GM19193 (cell line): ENCODE data around the gene HSBP1L1.
A peak's percentile ranks its signal among the peaks of the same experiment; 100 is the strongest.

ENCODE experiments used
- POLR2A ChIP-seq: IDR thresholded peaks from 4 replicates; pipeline ENCODE4 v1.6.1; 2011; ENCODE audit not compliant: insufficient read depth, insufficient read length; ENCODE audit errors: extremely low read depth

Gene HSBP1L1

DNA sequence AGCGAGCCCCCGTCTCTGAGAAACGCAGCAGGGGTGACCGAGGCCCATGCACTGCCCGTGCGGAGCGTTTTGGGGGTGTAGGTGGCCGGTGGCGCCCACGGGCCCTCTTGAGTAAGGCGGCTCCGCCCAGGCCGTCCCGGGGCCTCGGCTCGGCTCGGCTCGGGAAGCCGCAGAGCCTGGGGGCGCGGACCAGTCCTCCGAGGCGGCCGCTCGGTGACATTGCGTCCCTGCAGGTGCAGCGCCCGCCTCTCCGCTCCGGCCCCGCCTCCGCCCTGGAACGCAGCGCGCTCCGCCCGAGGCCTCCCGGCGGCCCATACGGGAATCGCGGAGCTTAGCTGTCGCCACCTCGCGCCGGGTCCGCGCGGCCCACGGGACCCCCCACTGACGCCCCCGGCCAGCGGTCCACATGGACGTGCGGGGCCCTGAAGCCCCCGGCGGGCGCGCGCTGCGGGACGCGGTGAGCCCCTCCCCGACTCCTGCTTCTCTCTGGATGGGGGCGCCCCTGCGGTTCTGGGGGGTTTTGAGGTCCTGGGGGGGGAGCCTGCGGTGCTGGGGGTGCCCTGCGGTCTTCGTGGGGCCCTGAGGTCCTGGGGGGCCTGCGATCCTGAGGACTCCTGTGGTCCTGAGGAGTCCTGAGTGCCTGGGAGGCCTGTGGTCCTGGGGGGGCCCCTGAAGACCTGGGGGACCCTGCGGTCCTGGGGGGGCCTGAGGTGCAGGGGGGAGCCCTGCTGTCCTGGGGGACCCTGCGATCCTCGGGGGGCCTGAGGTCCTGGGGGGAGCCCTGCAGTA, at the start of gene HSBP1L1:
Gene HSBP1L1, plus strand, starts transcription at position 314 of the 789 bp plus-strand sequence. Its CDS starts 93 bp downstream, at position 407.
- TF ChIP-seq POLR2A: peak; percentile 21

DNA sequence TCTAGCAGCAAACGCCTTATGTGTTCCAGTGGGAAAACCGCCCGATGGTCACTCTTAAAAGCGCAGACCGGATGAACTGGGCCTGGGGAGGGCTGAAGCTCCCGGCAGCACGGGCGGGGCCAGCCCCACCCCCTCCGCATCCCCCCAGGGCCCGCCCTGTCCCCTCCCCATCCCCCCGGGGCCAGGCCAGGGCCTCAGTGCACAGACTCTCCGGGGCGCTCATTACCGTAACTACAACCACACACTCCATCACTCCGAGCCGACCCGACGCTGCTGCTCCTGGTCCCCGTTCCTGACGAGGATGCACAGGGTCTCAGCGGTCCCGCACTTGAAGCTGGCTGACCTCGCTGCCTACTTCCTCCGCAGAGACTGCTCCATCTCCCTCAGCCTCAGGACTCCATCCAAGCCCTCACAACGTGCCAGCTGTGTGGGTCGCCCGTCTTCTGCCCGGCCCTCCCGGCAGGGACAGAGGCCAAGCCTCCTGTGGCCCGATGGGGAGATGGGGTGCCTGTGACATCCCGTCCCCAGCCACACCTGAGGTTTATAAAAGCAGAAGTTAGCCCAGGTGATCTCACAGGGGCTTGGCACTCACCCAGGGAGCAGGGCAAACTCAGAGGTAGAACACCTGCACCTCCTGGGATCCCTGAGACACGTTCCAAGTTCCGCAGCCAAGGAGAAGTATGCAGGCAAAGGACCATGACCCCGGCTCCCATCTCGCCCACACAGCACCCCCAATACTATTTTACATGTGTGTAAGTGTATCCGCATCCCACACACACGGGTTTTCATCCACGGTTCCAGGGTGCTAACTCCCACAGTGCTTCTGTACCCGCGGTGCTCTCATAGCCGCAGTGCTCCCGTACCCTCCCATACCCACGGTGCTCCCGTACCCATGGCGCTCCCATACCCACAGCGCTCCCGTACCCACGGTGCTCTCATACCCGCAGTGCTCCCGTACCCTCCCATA, 49.0 kb upstream of the HSBP1L1 start:
- TF ChIP-seq POLR2A: no peak

DNA sequence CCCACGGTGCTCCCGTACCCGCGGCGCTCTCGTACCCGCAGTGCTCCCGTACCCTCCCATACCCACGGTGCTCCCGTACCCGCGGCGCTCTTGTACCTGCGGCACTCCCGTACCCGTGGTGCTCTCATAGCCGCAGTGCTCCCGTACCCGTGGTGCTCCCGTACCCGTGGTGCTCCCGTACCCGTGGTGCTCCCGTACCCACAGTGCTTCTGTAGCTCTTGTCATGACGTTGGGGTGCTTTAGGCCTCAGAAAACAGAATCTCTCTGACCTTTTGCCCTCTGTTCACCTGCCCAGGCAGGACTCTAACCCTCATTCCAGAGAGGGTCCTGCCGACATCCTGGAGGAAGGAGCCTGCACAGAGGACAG, 48.3 kb upstream of the HSBP1L1 start:
- no peak for TF ChIP-seq POLR2A

DNA sequence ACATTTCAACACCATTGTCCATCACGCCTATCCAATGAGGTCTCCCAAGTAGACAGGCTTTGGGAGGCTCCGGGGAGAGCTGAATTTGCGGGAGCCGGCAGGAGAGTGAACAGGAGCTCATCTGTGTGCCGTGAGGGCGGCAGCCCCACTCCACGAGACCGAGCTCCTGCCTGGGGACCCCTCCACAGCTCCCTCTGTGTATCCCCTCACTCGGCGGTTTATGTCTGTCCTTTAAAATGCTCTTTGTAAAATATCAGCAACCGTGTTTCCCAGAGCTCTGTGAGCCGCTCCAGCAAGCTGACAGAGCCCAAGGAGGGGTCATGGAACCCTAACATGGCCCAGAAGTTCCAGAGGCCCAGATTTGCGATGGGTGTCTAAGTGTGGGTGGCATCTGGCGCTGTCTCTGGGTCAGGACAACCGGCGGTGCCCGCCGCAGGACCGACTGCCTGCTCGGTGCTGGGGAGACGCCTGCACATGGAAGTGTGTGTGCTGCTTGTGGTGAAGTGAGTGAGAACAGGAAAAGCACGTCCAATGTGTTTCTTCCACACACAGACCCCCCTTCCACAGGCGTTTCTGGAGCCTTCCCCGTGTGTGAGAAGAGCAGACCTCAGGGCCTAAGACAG, 47.8 kb upstream of the HSBP1L1 start:
- TF ChIP-seq POLR2A: no peak

DNA sequence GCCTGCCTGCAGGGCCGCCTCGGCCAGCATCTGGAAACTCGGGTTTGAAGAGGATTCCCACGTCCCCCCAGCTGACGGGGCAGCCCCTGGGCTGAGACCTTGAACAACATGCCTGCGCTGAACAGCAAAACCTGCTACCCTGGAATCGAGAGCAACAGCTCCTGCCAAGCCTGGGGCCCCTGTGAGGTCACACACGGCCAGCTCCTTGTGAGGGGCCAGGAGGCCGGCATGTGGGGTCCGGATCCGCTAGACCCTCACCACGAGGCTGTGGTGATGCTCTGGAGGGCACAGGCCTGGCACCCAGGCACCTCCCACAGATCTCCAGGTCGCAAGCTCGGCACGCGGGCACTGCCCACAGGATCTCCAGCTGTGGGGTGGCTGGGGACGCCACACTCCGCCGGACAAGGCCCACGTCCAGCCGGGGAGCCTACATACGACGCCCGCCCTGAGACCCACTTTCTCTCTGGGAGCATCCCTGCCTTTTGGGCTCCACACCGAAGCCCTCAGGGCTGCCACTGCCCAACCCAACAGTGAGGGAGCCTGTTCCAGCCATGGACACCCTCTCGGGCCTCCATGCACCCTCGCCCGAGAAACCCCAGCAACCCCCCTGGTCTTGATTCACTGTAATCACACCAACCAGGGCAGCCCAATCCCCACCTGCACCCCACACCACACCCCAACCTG, 47.1 kb upstream of the HSBP1L1 start:
- no peak for TF ChIP-seq POLR2A

DNA sequence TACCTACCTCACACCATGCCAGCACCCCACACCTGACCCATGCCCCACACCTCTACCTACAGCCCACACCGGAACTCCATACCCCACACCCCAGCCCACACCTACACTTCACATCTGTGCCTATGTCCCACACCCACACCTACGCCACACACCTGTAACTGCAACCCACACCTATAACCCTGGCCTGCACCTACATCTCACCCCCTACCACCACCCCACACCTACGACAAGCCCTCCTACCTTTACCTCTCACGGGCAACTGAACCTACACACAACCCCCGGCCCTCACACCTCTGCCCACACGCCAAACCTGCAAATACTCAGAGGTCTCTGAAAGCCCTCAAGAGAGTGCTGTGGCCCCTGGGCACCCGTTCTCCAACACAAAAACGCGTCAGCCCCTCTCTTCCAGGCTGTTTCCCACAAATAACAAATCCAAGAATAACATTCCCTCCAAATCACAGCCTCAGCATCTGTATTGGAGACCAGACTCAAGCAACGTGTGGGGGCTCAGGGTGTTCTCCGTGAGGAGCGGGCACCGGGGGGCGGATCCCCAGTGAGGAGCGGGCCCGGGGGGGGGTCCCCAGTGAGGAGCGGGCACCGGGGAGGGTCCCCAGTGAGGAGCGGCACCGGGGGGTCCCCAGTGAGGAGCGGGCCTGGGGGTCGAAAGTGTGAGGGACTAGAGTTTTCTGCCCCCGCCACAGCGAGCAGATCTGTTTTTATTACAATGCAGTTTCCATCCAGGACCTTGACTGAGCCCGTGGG, 46.4 kb upstream of the HSBP1L1 start:
- no peak for TF ChIP-seq POLR2A

DNA sequence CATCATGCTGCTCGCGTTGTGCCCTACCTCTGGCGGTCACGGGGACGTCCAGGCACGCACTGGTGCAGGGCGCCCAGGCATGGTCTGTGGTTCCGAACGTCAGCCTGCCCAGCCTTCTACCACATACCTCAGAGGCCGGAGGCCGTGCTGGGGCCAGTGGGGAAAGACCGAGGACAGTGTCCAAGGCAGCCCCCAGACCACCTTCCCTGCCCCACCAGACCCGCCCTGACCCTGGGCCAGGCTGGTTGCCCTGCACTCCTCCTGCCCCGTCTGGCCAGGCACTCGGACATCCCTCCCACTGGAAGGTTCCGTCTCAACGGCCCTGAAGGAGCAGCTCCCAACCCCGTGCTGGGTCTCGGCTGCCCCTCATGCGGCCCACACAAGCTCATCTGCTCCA, 45.8 kb upstream of the HSBP1L1 start:
- TF ChIP-seq POLR2A: no peak

DNA sequence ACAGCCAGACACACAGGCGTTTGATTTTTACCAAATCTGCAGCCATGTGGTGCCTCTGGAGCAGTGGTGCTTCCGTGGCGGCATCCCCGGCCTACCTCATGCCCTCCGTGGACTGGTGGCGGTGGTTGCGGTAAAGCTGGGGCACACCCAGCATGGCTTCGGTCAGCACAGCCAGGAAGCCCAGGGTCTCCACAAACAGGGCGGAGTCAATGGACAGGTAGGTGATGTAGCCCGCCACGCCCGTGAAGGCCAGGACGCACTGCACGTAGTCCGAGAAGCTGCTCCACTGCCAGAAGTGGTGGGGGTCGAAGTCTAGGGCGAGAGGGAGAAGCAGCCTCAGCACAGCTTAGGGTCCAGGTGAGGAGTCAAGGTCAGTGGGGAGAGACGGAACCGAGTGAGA, 45.4 kb upstream of the HSBP1L1 start:
- TF ChIP-seq POLR2A: no peak

DNA sequence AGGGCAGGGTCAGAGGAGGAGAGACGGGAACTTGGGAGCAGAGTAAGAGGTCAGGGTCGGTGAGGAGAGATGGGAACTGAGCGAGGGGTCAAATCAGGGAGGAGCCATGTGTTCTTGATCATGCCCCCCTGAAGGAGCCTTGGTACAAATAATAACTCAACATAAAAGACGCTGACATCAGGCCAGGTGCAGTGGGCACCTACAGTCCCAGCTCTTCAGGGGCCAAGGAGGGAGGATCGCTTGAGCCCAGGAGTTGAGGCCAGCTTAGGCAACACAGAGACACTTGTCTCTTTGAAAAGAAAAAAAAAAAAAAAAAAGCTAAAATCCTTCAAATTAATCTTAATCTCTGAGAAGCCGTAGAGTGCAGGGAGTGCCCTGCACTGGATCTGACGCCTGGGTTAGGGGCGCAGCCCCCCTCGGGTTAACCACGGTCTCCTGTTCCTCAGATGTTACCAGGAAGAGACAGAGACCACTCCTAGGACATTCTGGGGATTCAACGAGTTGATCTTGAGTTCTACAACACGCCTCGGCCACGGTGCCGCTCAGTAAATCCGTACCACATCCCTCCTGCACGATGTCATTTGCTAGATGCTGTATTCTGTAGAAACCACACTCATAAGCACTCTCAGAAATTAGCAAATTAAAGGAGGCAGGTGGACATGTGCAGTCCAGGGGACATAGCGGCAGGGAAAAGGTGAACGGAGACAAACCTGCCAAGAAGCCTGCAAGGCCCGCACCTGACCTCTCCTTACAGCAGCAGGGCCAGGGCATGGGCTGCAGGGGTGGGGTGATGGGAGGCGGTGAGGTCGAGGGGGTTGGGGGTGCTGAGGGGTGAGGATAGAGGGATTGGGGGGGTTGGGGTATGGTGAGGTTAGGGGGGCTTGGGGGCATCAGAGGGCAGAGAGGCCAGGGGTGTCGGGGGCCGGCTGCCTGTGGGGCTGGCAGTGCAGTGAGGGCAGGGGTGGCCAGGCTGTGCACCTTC, 42.2 kb upstream of the HSBP1L1 start:
- no peak for TF ChIP-seq POLR2A

DNA sequence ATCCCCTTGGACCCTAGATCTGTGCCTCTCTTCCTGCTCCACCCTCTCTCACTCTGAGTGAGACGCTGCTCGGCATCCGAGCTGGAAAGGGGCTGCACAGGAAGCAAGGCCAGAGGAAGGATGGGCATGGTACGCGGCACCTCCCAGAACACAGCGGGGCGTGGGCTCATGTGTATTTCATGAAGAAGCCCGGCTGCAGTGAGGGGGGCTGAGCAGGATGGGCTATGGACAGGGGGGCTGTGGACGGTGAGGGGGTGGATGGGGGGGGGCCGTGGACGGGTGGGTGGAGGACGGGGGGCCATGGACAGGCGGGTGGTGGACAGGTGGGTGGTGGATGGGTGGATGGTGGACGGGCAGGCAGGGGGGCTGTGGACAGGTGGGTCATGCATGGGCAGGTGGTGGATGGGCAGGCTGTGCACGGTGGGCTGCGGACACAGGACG, 41.5 kb upstream of the HSBP1L1 start:
- no peak for TF ChIP-seq POLR2A

DNA sequence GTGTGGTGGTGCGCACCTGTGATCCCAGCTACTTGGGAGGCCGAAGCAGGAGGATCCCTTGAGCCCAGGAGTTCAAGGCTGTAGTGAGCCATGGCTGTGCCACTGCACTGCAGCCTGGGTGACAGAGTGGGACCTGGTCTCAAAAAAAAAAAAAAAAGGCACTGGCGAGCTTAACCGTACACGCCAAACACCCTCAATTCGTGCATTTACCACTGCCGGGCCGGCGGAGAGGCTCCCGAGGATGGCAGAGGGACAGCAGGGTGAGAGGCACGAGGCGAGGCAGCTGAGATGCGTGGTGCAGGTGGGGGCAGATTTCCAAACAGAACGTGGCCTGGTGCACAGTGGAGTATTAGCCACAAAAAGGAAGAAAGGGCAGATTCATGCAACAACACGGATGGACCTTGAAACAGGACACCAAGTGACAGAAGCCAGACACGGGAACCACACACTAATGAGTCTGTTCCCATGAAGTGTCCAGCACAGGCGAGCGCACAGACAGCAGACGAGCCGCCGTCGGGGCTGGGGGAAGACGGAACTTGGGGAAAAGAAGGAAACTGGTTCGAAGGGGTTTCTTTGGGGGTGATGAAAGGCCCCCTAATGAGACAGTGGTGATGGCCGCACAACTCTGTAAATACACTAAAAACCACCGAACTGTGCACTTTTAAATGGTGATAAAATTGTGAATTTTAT, 40.4 kb upstream of the HSBP1L1 start:
- TF ChIP-seq POLR2A: no peak
